Hepatocyte (in vitro differentiated cells): ENCODE measurements around the gene NFKB1.

Experiments
- CTCF ChIP-seq: fragments of 200-600 bp; sonication (generic); IDR thresholded peaks from 2 replicates; pipeline ENCODE4 v1.5.1; 2016; ENCODE audit warnings: antibody characterized with exemption, mild to moderate bottlenecking; ENCODE audit not compliant: poor library complexity
- EZH2 ChIP-seq: fragments of 200-600 bp; sonication (generic); IDR thresholded peaks from 2 replicates; pipeline ENCODE4 v1.6.1; 2016; ENCODE audit warnings: antibody characterized with exemption, mild to moderate bottlenecking, borderline replicate concordance

- TF ChIP-seq CTCF, result no peak
- TF ChIP-seq EZH2, result no peak
Measured at GRCh38 chr4:102453827-102454226, 47.3 kb upstream of the NFKB1 start.
